Stomach (tissue), 9 donors: ENCODE measurements around the gene SIVA1. TPM values are rescaled to one million over a fixed set of nuclear protein-coding genes. Genes with fewer than 3 reads are reported as not detected.

ENCODE experiments used
- DNase-seq, 2 donors: peaks; one replicate each; pipeline versions ENCODE4 v3.0.0 to v3.0.0-alpha.2; 2013 to 2019
- H3K27ac ChIP-seq, 5 donors: fragments of 200-600 bp in 4 of 5; sonication (generic) in 4 of 5; one replicate each; pipeline ENCODE4 v1.5.1; 2013 to 2019; ENCODE audit warnings: mild to moderate bottlenecking in 1 of 5, moderate library complexity in 1 of 5
- H3K27me3 ChIP-seq, 3 donors: fragments of 200-600 bp; sonication (generic); one replicate each; pipeline ENCODE4 v1.5.1; 2017 to 2019; ENCODE audit warnings: mixed run types in 1 of 3
- H3K36me3 ChIP-seq, 4 donors: fragments of 200-600 bp; sonication (generic); 1 replicate in 3 of 4; 2 replicates in 1 of 4; pipeline ENCODE4 v1.5.1; 2016 to 2019
- H3K4me1 ChIP-seq, 4 donors: fragments of 200-600 bp; sonication (generic); one replicate each; pipeline ENCODE4 v1.5.1; 2016 to 2019
- H3K4me3 ChIP-seq, 4 donors: fragments of 200-600 bp; sonication (generic) in 3 of 4; one replicate each; pipeline ENCODE4 v1.5.1; 2016 to 2019; ENCODE audit warnings: mild to moderate bottlenecking in 1 of 4
- H3K9me3 ChIP-seq, 4 donors: fragments of 200-600 bp; sonication (generic); one replicate each; pipeline ENCODE4 v1.5.1; 2016 to 2019
- EP300 ChIP-seq: sonication (generic); formaldehyde crosslinking; IDR thresholded peaks from one replicate; pipeline ENCODE4 v1.6.1; 2017; ENCODE audit warnings: antibody characterized with exemption
- POLR2A ChIP-seq, 4 donors: fragments of 450-650 bp; IDR thresholded peaks; one replicate each; pipeline ENCODE4 v1.6.1; 2016; ENCODE audit warnings: antibody characterized with exemption in 4 of 4, control low read depth in 2 of 4, mild to moderate bottlenecking in 1 of 4, moderate library complexity in 1 of 4
- POLR2AphosphoS5 ChIP-seq, 3 donors: sonication (generic); formaldehyde crosslinking; IDR thresholded peaks; one replicate each; pipeline ENCODE4 v1.6.1; 2016; ENCODE audit warnings: antibody characterized with exemption in 3 of 3
- WGBS, 5 donors: extraction: QIAGEN DNeasy Blood & Tissue Kit in 3 of 5; methylation state at CpG; one replicate each; pipeline versions ENCODE4 v1.1.5 to v1.1.7; 2013 to 2018; 5-methylcytosine and 5-hydroxymethylcytosine counted together
- intact Hi-C: fragments of 100-400 bp; cut with DNase I; formaldehyde crosslinking; loops from one replicate; pipeline ENCODE4 v1.15.1; 2023; ENCODE audit warnings: low total_unique reads
- polyA plus RNA-seq, 3 donors: library from polyadenylated mRNA; stranded (reverse); fragments of 200-250 nt; gene quantifications; one replicate each; pipeline ENCODE4 v1.2.3, GENCODE V29; 2013
- total RNA-seq, 5 donors: library from RNA; depleted of rRNA; stranded (reverse); fragments of >200 nt; gene quantifications; one replicate each; pipeline versions ENCODE4 v1.1.0 to v1.2.3, GENCODE V29; 2014 to 2016
- TF ChIP-seq, protein P1 (sequence below), 7 experiments: fragments of 450-650 bp in 4 of 7; fragments of 200-600 bp in 3 of 7; sonication (generic) in 3 of 7; IDR thresholded peaks; one replicate each; pipeline ENCODE4 v1.5.1; 2016 to 2019; ENCODE audit warnings: antibody characterized with exemption in 7 of 7, control low read depth in 2 of 7, mild to moderate bottlenecking in 1 of 7
- donor health status: healthy with polysubstance abuse.
- donor health status: Bipolar disorder and iron deficiency.
- donor health status: healthy.

SIVA1 gene
- total and polyA plus RNA-seq, 8 donors: 73.3 to 366 (median 230) TPM

DNA sequence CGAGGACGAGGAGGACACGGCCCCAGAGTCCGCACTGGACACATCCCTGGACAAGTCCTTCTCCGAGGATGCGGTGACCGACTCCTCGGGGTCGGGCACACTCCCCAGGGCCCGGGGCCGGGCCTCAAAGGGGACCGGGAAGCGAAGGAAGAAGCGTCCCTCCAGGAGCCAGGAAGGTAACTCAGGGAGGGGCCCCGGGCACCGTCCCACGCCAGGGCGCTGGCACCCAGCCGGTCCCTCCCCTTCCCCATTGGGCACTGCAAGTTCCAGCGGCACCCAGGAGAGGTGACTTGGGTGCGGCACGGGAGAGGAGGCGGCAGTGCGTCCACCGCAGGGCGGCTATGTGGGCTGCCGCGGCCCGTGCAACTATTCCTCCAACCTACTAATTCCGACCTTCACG lies 38.3 kb upstream of the SIVA1 start:
- 60 to 76% (median 68%) methylated on average over 25 to 31 of the region's 31 CpGs for WGBS, 5 donors
- H3K36me3 ChIP-seq: peaks cover 70 to 98% (median 96%) of the 10 kb centered on the region in 4 donors

DNA sequence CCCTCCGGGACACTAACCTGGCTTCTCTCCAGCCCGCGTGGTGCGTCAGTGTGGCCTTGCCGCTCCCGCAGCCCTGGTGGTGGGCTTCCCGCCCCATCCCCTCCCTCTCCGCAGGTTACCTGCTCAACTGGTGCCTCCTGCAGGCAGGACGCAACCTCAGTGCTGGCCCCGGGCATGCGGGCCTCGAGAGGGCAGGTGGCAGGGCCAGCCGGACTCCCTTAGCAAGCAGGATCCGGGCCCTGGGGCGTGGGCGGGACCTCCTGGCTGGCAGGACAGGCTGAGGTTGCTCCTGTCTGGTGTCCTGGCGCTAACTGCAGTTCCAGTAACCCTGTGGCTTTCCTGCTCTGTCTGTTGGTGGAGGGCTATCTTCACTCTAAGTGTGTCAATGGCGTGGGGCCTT lies 37.5 kb upstream of the SIVA1 start:
- H3K4me1 ChIP-seq: peaks cover 0 to 20% (median 4%) of the 10 kb centered on the region in 4 donors
- no peaks in the 10 kb centered on the region for H3K9me3 ChIP-seq
- intact Hi-C loops: no loop called here
- 65 to 76% (median 67%) methylated on average over 16 to 18 of the region's 18 CpGs for WGBS, 5 donors
- H3K4me3 ChIP-seq: no peak overlapping the region
- TF ChIP-seq EP300 (no peak), POLR2A (IDR thresholded peaks at IDR 0.05) (no peak), POLR2AphosphoS5 (IDR thresholded peaks at IDR 0.05) (no peak)
- TF ChIP-seq, protein P1, sequence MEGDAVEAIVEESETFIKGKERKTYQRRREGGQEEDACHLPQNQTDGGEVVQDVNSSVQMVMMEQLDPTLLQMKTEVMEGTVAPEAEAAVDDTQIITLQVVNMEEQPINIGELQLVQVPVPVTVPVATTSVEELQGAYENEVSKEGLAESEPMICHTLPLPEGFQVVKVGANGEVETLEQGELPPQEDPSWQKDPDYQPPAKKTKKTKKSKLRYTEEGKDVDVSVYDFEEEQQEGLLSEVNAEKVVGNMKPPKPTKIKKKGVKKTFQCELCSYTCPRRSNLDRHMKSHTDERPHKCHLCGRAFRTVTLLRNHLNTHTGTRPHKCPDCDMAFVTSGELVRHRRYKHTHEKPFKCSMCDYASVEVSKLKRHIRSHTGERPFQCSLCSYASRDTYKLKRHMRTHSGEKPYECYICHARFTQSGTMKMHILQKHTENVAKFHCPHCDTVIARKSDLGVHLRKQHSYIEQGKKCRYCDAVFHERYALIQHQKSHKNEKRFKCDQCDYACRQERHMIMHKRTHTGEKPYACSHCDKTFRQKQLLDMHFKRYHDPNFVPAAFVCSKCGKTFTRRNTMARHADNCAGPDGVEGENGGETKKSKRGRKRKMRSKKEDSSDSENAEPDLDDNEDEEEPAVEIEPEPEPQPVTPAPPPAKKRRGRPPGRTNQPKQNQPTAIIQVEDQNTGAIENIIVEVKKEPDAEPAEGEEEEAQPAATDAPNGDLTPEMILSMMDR (IDR thresholded peaks at IDR 0.05): no peak
- H3K36me3 ChIP-seq: peaks cover 62 to 96% (median 94%) of the 10 kb centered on the region in 4 donors
- H3K27ac ChIP-seq: no peak overlapping the region
- H3K27me3 ChIP-seq: no peaks in the 10 kb centered on the region
- no peak for DNase-seq

More for the DNA sequence above, 38.3 kb upstream of the SIVA1 start:
- H3K4me3 ChIP-seq: no peak overlapping the region
- H3K27me3 ChIP-seq: no peaks in the 10 kb centered on the region
- TF ChIP-seq POLR2AphosphoS5 (IDR thresholded peaks at IDR 0.05) (peak in 1 of 3 donors; percentile 20), EP300 (no peak)
- TF ChIP-seq, protein P1 (IDR thresholded peaks at IDR 0.05): no peak
- no peak for DNase-seq
- intact Hi-C loops: no loop called here
- H3K4me1 ChIP-seq: peaks cover 0 to 20% (median 4%) of the 10 kb centered on the region in 4 donors
- no peak overlapping the region for H3K27ac ChIP-seq
- no peaks in the 10 kb centered on the region for H3K9me3 ChIP-seq

DNA sequence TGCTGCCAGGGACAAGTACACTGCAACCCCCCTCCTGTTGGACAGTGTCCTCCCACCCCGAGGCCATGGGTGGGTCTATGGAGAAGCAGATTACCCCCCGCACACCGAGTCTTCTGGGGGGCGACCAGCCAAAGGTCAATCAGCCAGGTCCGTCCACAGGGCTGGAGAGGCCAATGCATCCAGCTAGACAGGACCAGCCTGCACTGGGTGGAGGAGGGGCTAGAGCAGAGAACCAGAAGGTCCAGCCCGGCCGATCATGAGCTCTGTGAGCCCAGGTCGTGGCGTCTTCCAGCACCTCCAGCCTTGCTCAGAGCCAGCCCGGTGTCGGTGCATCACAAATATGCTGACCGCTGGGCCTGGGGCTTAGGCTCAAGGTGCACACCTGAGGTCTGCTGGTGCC lies 37.1 kb upstream of the SIVA1 start:
- 84 to 93% (median 90%) methylated on average over 9 to 12 of the region's 12 CpGs for WGBS, 5 donors
- Histone ChIP-seq H3K4me1 (peaks cover 0 to 20% (median 4%) of the 10 kb centered on the region in 4 donors), H3K4me3 (no peak overlapping the region), H3K36me3 (peaks cover 58 to 91% (median 90%) of the 10 kb centered on the region in 4 donors), H3K9me3 (no peaks in the 10 kb centered on the region), H3K27ac (no peak overlapping the region), H3K27me3 (no peaks in the 10 kb centered on the region)
- intact Hi-C loops: no loop called here
- DNase-seq: no peak
- TF ChIP-seq POLR2A (IDR thresholded peaks at IDR 0.05) (no peak), POLR2AphosphoS5 (IDR thresholded peaks at IDR 0.05) (no peak), EP300 (no peak)
- TF ChIP-seq, protein P1 (IDR thresholded peaks at IDR 0.05): no peak

DNA sequence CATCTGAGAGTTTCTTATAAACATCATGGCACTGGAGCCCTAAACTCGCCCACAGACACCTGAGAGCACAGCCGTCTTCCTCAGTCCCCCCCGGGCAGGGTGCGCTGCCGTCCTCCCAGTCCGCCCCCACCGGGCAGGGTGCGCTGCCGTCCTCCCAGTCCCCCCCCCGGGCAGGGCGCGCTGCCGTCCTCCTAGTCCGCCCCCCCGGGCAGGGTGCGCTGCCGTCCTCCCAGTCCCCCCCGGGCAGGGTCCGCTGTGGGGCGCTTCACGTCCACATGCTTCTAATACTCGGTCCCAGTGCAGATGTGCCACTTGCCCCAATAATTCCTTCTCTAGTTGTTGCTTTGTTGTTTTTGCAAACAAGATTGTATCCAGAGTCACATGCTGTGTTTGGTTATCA lies 35.8 kb upstream of the SIVA1 start:
- TF ChIP-seq POLR2A (IDR thresholded peaks at IDR 0.05): no peak
- TF ChIP-seq POLR2AphosphoS5 (IDR thresholded peaks at IDR 0.05): no peak
- TF ChIP-seq EP300: no peak
- TF ChIP-seq, protein P1 (IDR thresholded peaks at IDR 0.05): no peak
- WGBS, 5 donors: 72 to 89% (median 85%) methylated on average over 20 to 22 of the region's 22 CpGs
- H3K36me3 ChIP-seq: peaks cover 45 to 87% (median 79%) of the 10 kb centered on the region in 4 donors
- peaks cover 5 to 26% (median 9%) of the 10 kb centered on the region in 4 donors for H3K4me1 ChIP-seq
- no peak for DNase-seq
- no peak overlapping the region for H3K27ac ChIP-seq
- no peak overlapping the region for H3K4me3 ChIP-seq
- intact Hi-C loops: no loop called here
- H3K9me3 ChIP-seq: no peaks in the 10 kb centered on the region
- H3K27me3 ChIP-seq: no peaks in the 10 kb centered on the region
